ENCODE data around the gene TTC9C. TPM values are rescaled to one million over a fixed set of nuclear protein-coding genes. Genes with fewer than 3 reads are reported as not detected.

Gene TTC9C, protein sequence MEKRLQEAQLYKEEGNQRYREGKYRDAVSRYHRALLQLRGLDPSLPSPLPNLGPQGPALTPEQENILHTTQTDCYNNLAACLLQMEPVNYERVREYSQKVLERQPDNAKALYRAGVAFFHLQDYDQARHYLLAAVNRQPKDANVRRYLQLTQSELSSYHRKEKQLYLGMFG
- 30.4 and 36.1 TPM in 2 replicates for total RNA-seq

DNA sequence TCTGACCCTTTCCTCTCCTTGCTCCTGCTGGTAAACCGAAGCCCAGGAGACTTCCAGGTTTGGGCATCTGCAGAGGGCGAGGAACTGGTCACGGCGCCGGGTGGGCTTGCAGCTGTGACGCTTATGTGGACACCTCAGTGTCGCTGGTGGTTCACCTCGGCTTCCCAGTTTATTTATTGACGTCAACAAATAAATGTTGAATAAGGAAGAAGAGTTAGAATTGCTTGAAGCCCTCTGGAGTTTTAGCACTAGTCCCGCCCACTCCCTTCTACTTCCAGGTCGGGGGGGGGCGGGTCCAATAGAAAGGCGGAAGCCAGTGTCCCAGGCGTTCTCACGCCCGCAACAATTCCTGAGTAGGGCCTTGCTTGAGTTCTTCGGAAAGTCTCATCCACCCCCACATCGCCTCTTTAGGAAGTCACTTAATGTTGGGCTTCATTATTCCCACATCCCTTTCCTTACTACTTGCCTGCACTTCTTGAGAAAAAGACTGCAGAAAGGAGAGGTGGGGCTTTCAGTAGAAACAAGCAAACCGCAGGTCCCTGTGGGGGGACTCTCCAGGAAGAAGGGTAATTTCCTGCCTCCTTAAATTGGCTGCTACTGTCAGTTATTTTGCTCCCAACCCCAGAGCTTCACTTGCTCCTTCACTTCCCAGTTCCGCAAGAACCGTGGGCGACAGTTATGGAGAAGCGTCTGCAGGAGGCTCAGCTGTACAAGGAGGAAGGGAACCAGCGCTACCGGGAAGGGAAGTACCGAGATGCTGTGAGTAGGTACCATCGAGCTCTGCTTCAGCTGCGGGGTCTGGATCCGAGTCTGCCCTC is at the start of gene TTC9C:
TSS of gene TTC9C (plus strand) at position 316 of the 818 bp plus-strand sequence. CDS start at position 679, 363 bp downstream.

DNA sequence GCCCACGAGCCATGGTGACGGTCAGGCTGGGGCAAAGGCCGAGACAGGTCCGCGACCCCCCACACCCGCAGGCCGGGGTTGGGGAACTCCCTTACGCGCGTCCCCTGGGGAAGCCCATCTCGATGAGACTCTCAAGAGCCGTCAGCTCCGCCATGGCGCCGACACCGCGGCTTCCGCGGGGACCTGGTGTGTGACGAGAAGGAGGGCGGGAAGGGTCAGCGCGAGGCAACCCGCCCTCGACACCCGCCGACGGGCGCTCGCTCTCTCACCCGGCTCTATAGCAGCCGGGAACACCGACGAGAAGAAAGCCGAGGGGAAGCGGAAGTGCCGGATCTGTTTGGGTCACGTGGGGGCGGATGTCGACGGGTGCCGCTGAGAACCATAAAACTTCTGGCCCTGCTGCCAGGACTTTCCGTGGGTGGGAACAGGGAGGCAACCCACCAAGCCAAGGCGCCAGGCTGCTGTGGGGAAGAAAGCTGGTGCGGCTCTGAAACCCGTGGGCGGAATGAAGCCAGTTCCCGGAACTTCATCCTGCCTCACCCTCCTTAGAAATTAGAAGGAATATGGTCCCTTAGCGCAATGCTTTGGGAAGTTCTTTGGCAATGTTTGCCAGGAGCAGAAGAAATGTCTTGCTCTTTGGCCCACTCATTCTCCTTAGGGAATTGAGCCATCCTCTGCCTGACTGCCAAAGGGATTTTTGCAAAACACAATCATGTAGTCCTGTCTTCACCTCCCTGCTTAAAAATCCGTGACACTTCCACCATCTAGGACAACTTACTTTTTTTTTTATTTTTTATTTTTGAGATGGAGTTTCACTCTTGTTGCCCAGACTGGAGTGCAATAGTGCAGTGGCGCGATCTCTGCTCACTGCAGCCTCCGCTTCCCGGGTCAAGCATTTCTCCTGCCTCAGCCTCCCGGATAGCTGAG is 49.3 kb upstream of the TTC9C start, which contains the start of gene UBXN1:
TSS of gene UBXN1 (minus strand) at position 304 of the 927 bp plus-strand sequence. CDS start at position 154, 150 bp downstream.

DNA sequence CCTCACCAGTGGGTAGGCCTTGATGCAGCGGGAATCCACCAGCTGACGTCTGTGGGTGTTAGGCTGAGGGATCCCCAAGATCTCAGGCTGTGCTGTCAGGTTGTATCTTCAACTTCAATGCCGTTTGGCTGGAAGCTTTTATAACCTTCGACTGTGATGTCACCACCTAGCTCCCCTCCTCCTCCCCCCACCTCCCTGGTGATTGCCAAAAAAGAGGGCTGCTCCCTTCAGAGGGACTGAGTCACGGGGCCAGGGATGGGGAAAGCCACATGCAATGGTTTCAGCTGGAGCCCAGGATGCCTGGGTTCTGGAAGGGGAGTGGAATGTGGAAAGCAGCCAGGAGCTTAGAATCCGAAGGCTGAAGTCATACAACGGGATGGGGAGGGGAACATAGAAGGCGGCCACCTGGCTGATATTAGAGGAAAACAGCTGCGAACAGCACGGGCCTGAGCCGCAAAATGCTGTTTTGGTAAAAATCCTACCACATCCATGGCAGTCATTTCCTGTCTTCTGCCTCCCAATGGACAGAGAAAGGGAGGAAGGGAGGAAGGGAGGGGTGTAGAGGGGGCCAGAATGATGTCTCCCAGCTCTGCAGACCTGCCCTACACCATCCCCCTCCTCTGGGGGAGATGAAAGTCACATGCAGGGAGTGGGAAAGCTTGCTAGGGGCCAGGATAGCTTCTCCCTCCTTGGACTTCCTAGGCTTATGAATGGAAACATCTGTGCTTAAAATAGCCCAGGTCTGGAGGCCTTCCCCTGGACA is 38.7 kb upstream of the TTC9C start, which contains the start of gene LRRN4CL:
TSS of gene LRRN4CL (minus strand) at position 110 of the 763 bp plus-strand sequence. CDS start 1,022 bp downstream, outside the sequence.

DNA sequence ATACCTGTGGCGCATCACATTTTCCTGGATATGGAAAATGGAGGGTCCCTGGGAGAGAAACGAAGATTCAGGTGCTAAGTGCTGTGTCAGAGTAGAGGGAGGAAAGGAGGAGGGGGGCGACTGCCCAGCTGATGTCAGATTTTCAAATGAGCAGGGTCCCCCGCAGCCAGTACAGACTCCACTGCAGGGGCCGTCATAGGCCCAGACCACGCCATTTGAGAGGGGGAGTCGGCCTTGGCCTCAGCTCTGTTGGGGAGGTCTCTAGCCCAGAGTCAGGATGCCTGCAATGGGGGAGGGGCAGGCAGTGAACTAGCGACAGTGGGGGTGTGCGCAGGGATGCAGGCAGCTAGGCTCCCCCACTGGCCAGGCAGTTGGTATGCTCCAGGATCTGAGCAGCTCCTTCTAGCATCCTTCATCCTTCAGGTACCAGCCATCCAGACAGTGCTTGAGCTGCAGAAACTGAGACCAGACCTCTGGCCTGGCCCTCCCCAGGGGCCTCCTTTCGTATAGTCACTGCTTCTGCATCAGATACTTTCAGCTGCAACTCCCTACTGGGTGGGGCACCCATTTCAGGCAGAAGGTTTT is 20.9 kb upstream of the TTC9C start, which contains the start of the genes BSCL2 and GNG3:
TSS of gene BSCL2 (minus strand) at position 148 of the 585 bp plus-strand sequence. CDS start 229 bp downstream, outside the sequence.
TSS of gene GNG3 (plus strand) at position 400 of the 585 bp plus-strand sequence. CDS start 620 bp downstream, outside the sequence.

DNA sequence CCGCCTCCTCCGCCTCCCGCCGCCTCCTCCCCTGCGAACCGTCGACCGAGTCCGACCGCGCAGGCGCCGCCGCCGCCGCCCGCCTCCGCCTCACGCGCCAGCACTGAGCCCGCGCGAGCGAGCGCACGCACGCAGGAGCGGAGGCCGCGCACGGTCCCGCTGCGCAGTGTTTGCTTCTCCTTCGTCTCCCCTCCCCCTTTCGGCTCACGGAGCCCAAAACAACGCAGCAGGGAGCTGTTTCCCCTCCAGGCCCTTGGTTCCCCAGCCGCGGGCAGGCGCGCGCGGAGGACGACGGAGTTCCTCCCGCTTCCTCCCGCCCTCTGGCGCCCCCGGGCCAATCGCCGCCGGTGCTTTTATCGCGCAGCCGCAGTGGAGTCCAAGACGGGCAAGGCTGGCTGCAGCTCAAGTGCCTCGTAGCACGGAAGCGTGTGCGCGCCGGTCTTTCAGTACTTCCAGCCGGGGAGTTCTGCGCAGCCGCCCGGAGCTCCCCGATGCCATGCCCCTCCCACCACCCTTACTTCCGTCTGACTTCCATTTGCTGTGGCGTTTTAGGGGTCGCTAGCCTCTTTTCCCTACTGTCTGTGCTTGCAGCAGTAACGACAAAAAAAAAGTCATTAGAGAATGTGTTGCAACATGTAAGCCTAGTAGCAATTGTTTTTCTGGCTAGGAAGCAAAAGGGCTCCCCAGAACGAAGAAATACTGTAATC is 968 bp upstream of the TTC9C start, which contains the start of gene HNRNPUL2:
TSS of gene HNRNPUL2 (minus strand) at position 293 of the 707 bp plus-strand sequence. CDS start 301 bp downstream, outside the sequence.

DNA sequence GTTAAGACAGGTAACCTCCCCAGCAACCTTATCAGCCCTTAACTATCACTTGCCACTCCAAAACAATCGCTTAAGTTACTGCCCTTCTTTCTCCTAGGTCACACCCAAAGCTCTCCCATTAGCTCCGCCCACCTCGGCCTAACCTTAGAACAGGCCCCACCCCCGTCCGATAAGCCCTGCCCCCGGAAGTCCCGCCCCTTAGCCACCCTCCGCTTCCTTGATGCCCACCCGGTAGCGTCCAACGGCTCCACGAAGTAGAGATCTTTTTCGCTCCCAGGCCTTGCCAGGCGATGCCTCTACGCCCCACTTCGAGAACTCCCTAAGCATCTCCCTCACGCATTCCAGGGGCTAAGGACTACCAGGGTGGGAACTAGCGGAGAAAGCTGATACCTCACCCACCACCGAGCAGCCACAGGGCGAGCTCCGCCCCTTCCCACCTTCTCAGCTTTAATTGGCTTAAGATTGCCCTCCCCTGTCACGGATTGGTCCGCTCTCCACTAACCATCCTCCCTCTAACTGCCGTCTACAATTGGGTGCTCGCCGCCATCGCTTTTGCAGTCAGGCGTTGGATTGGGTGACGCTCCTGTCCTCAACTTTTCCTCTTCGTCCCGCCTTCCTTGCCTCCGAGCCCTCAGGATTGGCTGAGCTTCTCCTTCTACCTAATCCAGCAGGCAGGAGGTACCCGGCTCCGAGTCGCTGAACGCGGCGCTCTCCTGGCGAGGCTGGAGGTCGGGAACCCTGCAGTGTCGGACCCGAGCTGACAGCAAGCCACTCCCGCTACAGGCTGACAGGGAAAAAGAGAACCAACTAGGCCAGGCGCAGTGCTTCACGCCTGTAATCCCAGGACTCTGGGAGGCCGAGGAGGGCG is 25.7 kb downstream of the TTC9C start, which contains the start of gene ZBTB3:
TSS of gene ZBTB3 (minus strand) at position 425 of the 868 bp plus-strand sequence. CDS start 496 bp downstream, outside the sequence.

DNA sequence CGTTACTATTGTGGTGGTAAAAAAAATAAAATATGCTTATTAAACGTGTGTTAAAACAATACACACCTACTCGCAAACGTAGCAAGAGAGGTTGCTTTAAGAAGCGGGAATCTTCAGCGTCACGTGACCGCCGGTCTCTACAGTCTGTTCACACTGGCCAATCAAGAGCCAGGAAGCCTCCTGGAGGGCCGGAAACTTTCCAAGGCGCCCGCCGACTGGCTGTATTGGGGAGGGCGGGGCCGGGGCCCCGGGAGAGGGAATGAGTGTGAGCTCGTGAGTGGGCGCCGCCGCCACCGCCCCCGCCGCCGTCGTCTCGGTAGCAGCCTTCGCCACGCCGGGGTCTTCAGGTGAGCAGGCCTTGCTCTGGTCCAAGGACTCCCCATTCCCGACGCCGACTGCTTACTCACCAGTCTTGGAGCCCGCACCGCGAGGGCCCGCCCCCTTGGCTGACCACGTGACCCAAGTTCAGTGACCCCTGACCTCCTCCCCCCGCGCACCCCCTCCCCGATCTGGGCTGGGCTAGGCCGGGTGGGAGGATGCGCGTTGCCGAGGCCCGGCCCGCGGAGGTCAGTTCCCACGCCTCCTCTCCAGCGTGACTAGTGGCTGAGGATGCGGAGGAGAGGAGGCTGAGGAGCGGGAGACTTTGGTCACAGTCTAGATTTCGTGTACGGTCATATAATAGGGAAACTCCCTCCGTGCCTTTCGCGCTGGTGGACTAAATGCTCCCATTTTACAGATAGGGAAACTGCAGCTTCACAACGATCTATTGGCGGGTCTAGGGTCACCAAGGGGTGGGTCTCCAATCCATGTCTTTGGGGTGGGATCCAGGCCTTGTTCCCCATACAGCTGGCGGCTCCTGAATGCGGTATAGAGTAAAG is 43.1 kb downstream of the TTC9C start, which contains the start of gene TAF6L:
TSS of gene TAF6L (plus strand) at position 253 of the 878 bp plus-strand sequence. CDS start 4,388 bp downstream, outside the sequence.

DNA sequence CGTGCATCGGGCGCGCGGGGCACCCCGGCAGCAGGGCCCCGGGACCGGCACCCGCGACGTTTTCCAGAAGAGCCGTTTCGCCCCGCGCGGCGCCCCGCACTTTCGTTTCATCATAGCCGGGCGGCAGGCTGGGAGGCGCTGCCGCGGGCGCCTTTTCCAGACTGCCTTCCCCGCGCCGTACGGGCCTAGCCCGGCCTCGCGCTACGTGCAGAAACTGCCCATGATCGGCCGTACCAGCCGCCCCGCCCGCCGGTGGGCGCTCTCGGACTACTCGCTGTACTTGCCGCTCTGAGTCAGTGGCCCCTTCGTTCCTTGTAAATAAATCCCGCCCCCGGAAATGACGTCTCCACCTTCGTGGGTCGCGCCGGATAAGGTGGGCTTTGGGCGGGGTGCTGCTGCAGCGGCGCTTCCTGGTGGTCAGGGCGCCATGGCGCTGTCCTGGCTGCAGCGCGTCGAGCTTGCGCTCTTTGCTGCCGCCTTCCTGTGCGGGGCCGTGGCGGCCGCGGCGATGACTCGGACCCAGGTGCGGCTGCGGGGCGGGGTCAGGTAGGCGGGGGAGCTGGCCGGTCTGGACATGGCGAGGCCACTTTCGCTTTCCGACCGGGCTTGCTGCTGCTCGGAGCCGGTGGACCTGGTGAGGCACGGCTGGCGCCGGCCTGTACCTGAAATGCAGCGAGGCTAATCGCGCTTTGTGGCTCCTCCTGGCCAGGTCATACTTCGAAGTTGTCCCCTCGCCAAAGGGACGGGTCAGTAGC is 58.9 kb downstream of the TTC9C start, which contains the start of gene TMEM179B:
TSS of gene TMEM179B (plus strand) at position 398 of the 755 bp plus-strand sequence. CDS start at position 428, 30 bp downstream.

Other genes starting within 250 kb of the TTC9C start
- gene AHNAK, start 181.7 kb upstream of the TTC9C start, total RNA-seq: 361 and 516 TPM in 2 replicates
- gene EEF1G, start 154.6 kb upstream of the TTC9C start, total RNA-seq: 1,318 and 1,601 TPM in 2 replicates
- gene TUT1, start 137.0 kb upstream of the TTC9C start, total RNA-seq: 5.6 and 5.8 TPM in 2 replicates
- 88.4 and 96.0 TPM in 2 replicates for gene MTA2, start 126.6 kb upstream of the TTC9C start, total RNA-seq
- gene EML3, start 115.7 kb upstream of the TTC9C start, total RNA-seq: 17.5 and 17.8 TPM in 2 replicates
- gene ROM1, start 115.2 kb upstream of the TTC9C start, total RNA-seq: 3.9 and 10.4 TPM in 2 replicates
- 16.7 and 22.1 TPM in 2 replicates for gene B3GAT3, start 106.5 kb upstream of the TTC9C start, total RNA-seq
- gene GANAB, start 81.9 kb upstream of the TTC9C start, total RNA-seq: 218 and 268 TPM in 2 replicates
- 13.4 and 15.6 TPM in 2 replicates for gene INTS5, start 75.2 kb upstream of the TTC9C start, total RNA-seq
- 21.0 and 29.3 TPM in 2 replicates for gene C11orf98, start 63.3 kb upstream of the TTC9C start, total RNA-seq
- 8.7 and 9.6 TPM in 2 replicates for gene CSKMT, start 63.2 kb upstream of the TTC9C start, total RNA-seq
- 10.4 and 13.1 TPM in 2 replicates for gene UQCC3, start 56.8 kb upstream of the TTC9C start, total RNA-seq
- 2.7 TPM in 2 replicates for gene LBHD1, start 56.2 kb upstream of the TTC9C start, total RNA-seq
- gene UBXN1, start 49.4 kb upstream of the TTC9C start, total RNA-seq: 201 and 302 TPM in 2 replicates
- gene LRRN4CL, start 39.0 kb upstream of the TTC9C start, total RNA-seq: 29.8 and 36.9 TPM in 2 replicates
- gene BSCL2, start 21.1 kb upstream of the TTC9C start, total RNA-seq: 43.8 and 52.2 TPM in 2 replicates
- gene GNG3, start 20.8 kb upstream of the TTC9C start, total RNA-seq: not detected in 2 replicates
- gene HNRNPUL2, start 1.0 kb upstream of the TTC9C start, total RNA-seq: 10.8 and 13.2 TPM in 2 replicates
- 9.5 and 12.5 TPM in 2 replicates for gene ZBTB3, start 25.7 kb downstream of the TTC9C start, total RNA-seq
- gene POLR2G, start 33.1 kb downstream of the TTC9C start, total RNA-seq: 77.7 and 93.2 TPM in 2 replicates
- gene TAF6L, start 42.9 kb downstream of the TTC9C start, total RNA-seq: 22.2 and 28.9 TPM in 2 replicates
- 19.1 and 23.2 TPM in 2 replicates for gene TMEM179B, start 58.9 kb downstream of the TTC9C start, total RNA-seq
- 10.7 and 10.9 TPM in 2 replicates for gene TMEM223, start 63.5 kb downstream of the TTC9C start, total RNA-seq
- gene NXF1, start 77.0 kb downstream of the TTC9C start, total RNA-seq: 15.4 and 21.0 TPM in 2 replicates
- gene STX5, start 103.6 kb downstream of the TTC9C start, total RNA-seq: 42.6 and 50.5 TPM in 2 replicates
- not detected in 2 replicates for gene TEX54, start 104.4 kb downstream of the TTC9C start, total RNA-seq
- gene WDR74, start 111.1 kb downstream of the TTC9C start, total RNA-seq: 54.7 and 67.1 TPM in 2 replicates
- gene SLC3A2, start 152.4 kb downstream of the TTC9C start, total RNA-seq: 174 and 240 TPM in 2 replicates
- 0.09 TPM in 1 of 2 replicates, not detected in the other for gene CHRM1, start 192.9 kb downstream of the TTC9C start, total RNA-seq